Spleen (tissue), 11 donors: ENCODE data around the gene AGRN. TPM values are rescaled to one million over a fixed set of nuclear protein-coding genes. Genes with fewer than 3 reads are reported as not detected.
"Not testable (repeated sequence)": the region's sequence is repeated elsewhere in the genome, so short reads cannot be mapped to it uniquely, and the experiment has no call there.

ENCODE experiments used
- DNase-seq: peaks from one replicate; pipeline ENCODE4 v3.0.0-alpha.2; 2020
- H3K27ac ChIP-seq, 8 donors: fragments of 200-600 bp; sonication (generic) in 7 of 8; 1 replicate in 4 of 8; 2 replicates in 4 of 8; pipeline versions ENCODE4 v1.5.0 to v1.8.0; 2016 to 2021; ENCODE audit warnings: inconsistent platforms in 4 of 8, mild to moderate bottlenecking in 4 of 8, moderate library complexity in 1 of 8
- H3K27me3 ChIP-seq, 7 donors: fragments of 200-600 bp; sonication (generic) in 6 of 7; replicated peaks in 1 of 7; 1 replicate in 4 of 7; 2 replicates in 3 of 7; pipeline versions ENCODE4 v1.5.0 to v1.8.0; 2016 to 2021; ENCODE audit warnings: inconsistent platforms in 3 of 7, mild to moderate bottlenecking in 1 of 7
- H3K36me3 ChIP-seq, 6 donors: fragments of 200-600 bp; sonication (generic) in 5 of 6; 1 replicate in 4 of 6; 2 replicates in 2 of 6; pipeline versions ENCODE4 v1.5.0 to v1.8.0; 2016 to 2021; ENCODE audit warnings: inconsistent platforms in 2 of 6
- H3K4me1 ChIP-seq, 6 donors: fragments of 200-600 bp; sonication (generic) in 5 of 6; 1 replicate in 3 of 6; 2 replicates in 3 of 6; pipeline versions ENCODE4 v1.5.0 to v1.8.0; 2016 to 2021; ENCODE audit warnings: inconsistent platforms in 3 of 6
- H3K4me3 ChIP-seq, 8 donors: fragments of 200-600 bp; sonication (generic) in 7 of 8; 1 replicate in 4 of 8; 2 replicates in 4 of 8; pipeline versions ENCODE4 v1.5.0 to v1.8.0; 2016 to 2021; ENCODE audit warnings: inconsistent platforms in 4 of 8, mild to moderate bottlenecking in 4 of 8, moderate library complexity in 2 of 8
- H3K9me3 ChIP-seq, 8 donors: fragments of 200-600 bp; sonication (generic) in 7 of 8; 1 replicate in 4 of 8; 2 replicates in 4 of 8; pipeline versions ENCODE4 v1.5.0 to v1.8.0; 2016 to 2021; ENCODE audit warnings: inconsistent platforms in 4 of 8
- POLR2A ChIP-seq, 3 donors: fragments of 450-650 bp; IDR thresholded peaks; one replicate each; pipeline ENCODE4 v1.5.1; 2017; ENCODE audit warnings: antibody characterized with exemption in 3 of 3, mild to moderate bottlenecking in 1 of 3
- POLR2AphosphoS5 ChIP-seq, 3 donors: sonication (generic); formaldehyde crosslinking; IDR thresholded peaks; one replicate each; pipeline ENCODE4 v1.5.1; 2017; ENCODE audit warnings: antibody characterized with exemption in 3 of 3
- WGBS, 5 donors: extraction: QIAGEN DNeasy Blood & Tissue Kit in 3 of 5; methylation state at CpG; one replicate each; pipeline versions ENCODE4 v1.1.5 to v1.1.7; 2013 to 2018; 5-methylcytosine and 5-hydroxymethylcytosine counted together
- intact Hi-C: fragments of 100-400 bp; cut with DNase I; formaldehyde crosslinking; loops from one replicate; pipeline ENCODE4 v1.15.0; 2023; ENCODE audit warnings: low total_unique reads
- polyA plus RNA-seq, 3 donors: library from polyadenylated mRNA; stranded (reverse); fragments of 200-250 nt; gene quantifications; one replicate each; pipeline ENCODE4 v1.2.1, GENCODE V29; 2013
- total RNA-seq, 7 donors: library from RNA; depleted of rRNA in 3 of 7; stranded (reverse); fragments of >200 nt in 3 of 7; fragmentation: NEBNext Ultra II Directional in 4 of 7; extraction: Animal tissue kit (Norgen Biotek cat#: 25700) in 4 of 7; gene quantifications; one replicate each; pipeline versions ENCODE4 v1.1.0 to v1.2.1, GENCODE V29; 2016 to 2021
- TF ChIP-seq, protein P1 (sequence below), 11 experiments: fragments of 200-600 bp in 7 of 11; fragments of 450-650 bp in 4 of 11; sonication (generic) in 4 of 11; IDR thresholded peaks in 8 of 11; conservative IDR thresholded peaks in 3 of 11; 1 replicate in 7 of 11; 2 replicates in 4 of 11; pipeline versions ENCODE4 v1.4.0 to v1.8.0; 2016 to 2021; ENCODE audit warnings: antibody characterized with exemption in 11 of 11, inconsistent platforms in 4 of 11, mild to moderate bottlenecking in 1 of 11
- donor health status: healthy with polysubstance abuse.
- donor health status: DM: no; HTN: no; CAD: no; lungs with moderate emphysema.
- donor health status: DM: no; HTN: no; CAD: no.
- donor health status: Bipolar disorder and iron deficiency.
- donor health status: healthy.
- donor health status: DM: no; HTN: no; CAD: no.
- donor health status: DM: yes; HTN: yes; CAD: no.

The AGRN gene
- total and polyA plus RNA-seq, 10 donors, result 4.6 to 27.2 (median 14.5) TPM

- no peak overlapping the region for H3K27ac ChIP-seq
- peak; percentile 63 for DNase-seq
- TF ChIP-seq, protein P1, sequence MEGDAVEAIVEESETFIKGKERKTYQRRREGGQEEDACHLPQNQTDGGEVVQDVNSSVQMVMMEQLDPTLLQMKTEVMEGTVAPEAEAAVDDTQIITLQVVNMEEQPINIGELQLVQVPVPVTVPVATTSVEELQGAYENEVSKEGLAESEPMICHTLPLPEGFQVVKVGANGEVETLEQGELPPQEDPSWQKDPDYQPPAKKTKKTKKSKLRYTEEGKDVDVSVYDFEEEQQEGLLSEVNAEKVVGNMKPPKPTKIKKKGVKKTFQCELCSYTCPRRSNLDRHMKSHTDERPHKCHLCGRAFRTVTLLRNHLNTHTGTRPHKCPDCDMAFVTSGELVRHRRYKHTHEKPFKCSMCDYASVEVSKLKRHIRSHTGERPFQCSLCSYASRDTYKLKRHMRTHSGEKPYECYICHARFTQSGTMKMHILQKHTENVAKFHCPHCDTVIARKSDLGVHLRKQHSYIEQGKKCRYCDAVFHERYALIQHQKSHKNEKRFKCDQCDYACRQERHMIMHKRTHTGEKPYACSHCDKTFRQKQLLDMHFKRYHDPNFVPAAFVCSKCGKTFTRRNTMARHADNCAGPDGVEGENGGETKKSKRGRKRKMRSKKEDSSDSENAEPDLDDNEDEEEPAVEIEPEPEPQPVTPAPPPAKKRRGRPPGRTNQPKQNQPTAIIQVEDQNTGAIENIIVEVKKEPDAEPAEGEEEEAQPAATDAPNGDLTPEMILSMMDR (IDR thresholded peaks at IDR 0.05 in 8 of 11, conservative IDR thresholded peaks at IDR 0.05 in 3 of 11), result no peak
- TF ChIP-seq POLR2AphosphoS5 (IDR thresholded peaks at IDR 0.05) (no peak), POLR2A (IDR thresholded peaks at IDR 0.05) (no peak)
- H3K4me1 ChIP-seq, result peaks cover 10 to 18% (median 13%) of the 10 kb centered on the region in 6 donors
- H3K9me3 ChIP-seq, result no peaks in the 10 kb centered on the region
- H3K27me3 ChIP-seq, result peaks cover 0 to 70% (median 39%) of the 10 kb centered on the region in 7 donors
- H3K36me3 ChIP-seq, result no peaks in the 10 kb centered on the region
- intact Hi-C loops, result no loop called here
- 62 to 69% (median 65%) methylated on average over 8 to 21 of the region's 21 CpGs for WGBS, 5 donors
- H3K4me3 ChIP-seq, result no peak overlapping the region
Measured at GRCh38 chr1:1075148-1075935, 55.4 kb downstream of the AGRN start.

- H3K9me3 ChIP-seq, intact Hi-C loops, H3K36me3 ChIP-seq, H3K4me3 ChIP-seq, H3K27ac ChIP-seq: not testable (repeated sequence)
- WGBS, 5 donors, result 14 to 74% (median 63%) methylated on average over 4 to 13 of the region's 21 CpGs; no CpG with 5 or more reads in 2 of the 5 donors
- peaks cover 0 to 52% (median 33%) of the 10 kb centered on the region in 7 donors for H3K27me3 ChIP-seq
- peak; percentile 4 for DNase-seq
- H3K4me1 ChIP-seq, result peaks cover 10 to 14% (median 12%) of the 10 kb centered on the region in 6 donors
Measured at GRCh38 chr1:1077396-1077795, 57.5 kb downstream of the AGRN start.

- DNase-seq, result peak; percentile 83
- peak overlapping the region in 6 of 8 donors; percentile 15 to 58 (median 24) for H3K4me3 ChIP-seq
- WGBS, 5 donors, result 1 to 3% (median 1%) methylated on average over 18 to 38 of the region's 38 CpGs
- H3K36me3 ChIP-seq, result peaks cover 0 to 29% (median 2%) of the 10 kb centered on the region in 6 donors
- peaks cover 0 to 30% (median 14%) of the 10 kb centered on the region in 7 donors for H3K27me3 ChIP-seq
- H3K9me3 ChIP-seq, result no peaks in the 10 kb centered on the region
- H3K27ac ChIP-seq, result peak overlapping the region in 1 of 8 donors; percentile 18
- intact Hi-C loops, result no loop called here
- TF ChIP-seq POLR2A (IDR thresholded peaks at IDR 0.05), result no peak
- TF ChIP-seq POLR2AphosphoS5 (IDR thresholded peaks at IDR 0.05), result peak; percentile 31 to 68 (median 53)
- H3K4me1 ChIP-seq, result peaks cover 10 to 14% (median 12%) of the 10 kb centered on the region in 6 donors
Measured at GRCh38 chr1:1079408-1080121, 59.6 kb downstream of the AGRN start.

DNA sequence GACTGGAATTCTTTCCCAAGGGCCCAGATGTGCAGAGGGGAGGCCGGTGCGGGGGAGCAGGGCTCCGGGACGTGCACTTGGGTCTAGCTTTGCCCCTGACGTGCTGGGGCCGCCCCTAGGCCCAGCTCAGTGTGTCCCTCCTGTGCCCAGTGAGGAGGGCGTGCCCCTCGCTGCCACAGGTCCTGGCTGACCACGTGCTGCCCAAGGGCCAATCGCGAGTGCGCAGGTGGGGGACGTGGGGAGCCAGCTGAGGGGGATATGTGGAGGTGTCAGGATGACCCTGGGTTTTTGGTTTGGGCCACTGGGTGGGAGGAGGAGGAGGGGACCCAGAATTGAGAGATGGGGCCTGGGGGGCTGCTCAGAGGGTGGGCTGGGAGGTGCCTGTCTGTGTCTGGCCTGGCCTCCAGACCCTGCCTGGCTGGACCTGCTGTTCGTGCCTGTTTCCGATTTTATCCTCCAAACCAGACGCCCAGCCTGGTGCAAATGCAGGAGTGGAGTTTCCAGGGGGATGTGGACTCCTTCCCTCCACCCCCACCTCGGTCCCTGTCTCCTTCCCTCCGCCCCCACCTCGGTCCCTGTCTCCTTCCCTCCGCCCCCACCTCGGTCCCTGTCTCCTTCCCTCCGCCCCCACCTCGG lies 60.3 kb downstream of the AGRN start:
- peak in 2 of 3 donors; percentile 50 for TF ChIP-seq POLR2AphosphoS5 (IDR thresholded peaks at IDR 0.05)
- TF ChIP-seq, protein P1 (IDR thresholded peaks at IDR 0.05 in 8 of 11, conservative IDR thresholded peaks at IDR 0.05 in 3 of 11), result no peak
- TF ChIP-seq POLR2A (IDR thresholded peaks at IDR 0.05), result no peak
- intact Hi-C loops, result no loop called here
- no peaks in the 10 kb centered on the region for H3K9me3 ChIP-seq
- WGBS, 5 donors, result 5 to 19% (median 10%) methylated on average over 15 to 20 of the region's 23 CpGs
- peaks cover 0 to 31% (median 2%) of the 10 kb centered on the region in 6 donors for H3K36me3 ChIP-seq
- H3K27me3 ChIP-seq, result peaks cover 0 to 24% (median 7%) of the 10 kb centered on the region in 7 donors
- H3K4me3 ChIP-seq, result peak overlapping the region in 6 of 8 donors; percentile 15 to 58 (median 24)
- DNase-seq, result peak; percentile 84
- H3K27ac ChIP-seq, result peak overlapping the region in 1 of 8 donors; percentile 18
- H3K4me1 ChIP-seq, result peaks cover 10 to 14% (median 12%) of the 10 kb centered on the region in 6 donors
